Activated CD4-positive, alpha-beta T cell treated with anti-CD3 and anti-CD28 coated beads, Interleukin-2, amount 50 U/mL, for 24 hours (primary cell): ENCODE measurements around the gene TAS2R31.

Experiments used
- DNase-seq, 2 donors: peaks; one replicate each; pipeline ENCODE4 v3.0.0-alpha.2; 2020; ENCODE audit warnings: low read depth in 1 of 2, low spot score in 1 of 2

Gene TAS2R31

DNA sequence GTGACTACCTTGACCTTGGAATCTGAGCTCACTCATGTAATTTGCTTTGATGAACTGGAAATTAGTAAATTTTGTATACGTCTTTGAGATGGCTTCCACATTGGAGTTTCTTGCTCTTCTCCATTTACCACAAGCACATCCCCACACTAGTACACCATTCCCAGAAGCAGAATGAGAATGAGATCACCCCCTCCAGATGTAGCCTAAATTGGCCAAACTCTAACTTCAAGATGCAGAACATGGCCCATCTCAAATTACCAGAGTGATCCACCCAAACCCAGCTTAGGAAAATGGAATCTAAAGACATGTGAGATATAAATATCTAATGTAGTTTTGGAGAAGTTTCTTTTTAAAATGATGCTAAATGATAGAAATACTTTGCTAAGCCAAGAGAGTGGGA, 23.6 kb downstream of the TAS2R31 start:
- DNase-seq = no peak

DNA sequence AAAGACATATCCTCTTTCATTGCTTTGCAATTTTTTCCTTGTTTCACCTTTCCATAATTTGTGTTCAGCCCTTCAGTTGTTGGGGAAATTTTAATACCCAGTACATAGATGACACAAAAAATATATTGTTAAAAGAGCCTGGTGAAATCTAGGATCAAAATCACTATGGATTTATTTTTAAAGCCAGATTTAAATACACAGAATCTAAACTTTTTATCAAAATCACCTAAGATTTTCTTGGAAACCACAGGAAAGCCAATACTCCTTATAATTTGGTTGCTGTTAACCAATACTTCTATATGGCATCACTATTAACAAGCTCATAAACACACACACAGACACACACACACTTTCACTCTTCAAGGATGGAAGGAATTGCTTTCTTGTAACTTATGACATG, 33.0 kb downstream of the TAS2R31 start, which contains the start of gene TAS2R20:
TAS2R20 (minus strand) TSS at position 101 of the 400 bp plus-strand sequence. CDS start 429 bp downstream, outside the sequence.
- DNase-seq = no peak

DNA sequence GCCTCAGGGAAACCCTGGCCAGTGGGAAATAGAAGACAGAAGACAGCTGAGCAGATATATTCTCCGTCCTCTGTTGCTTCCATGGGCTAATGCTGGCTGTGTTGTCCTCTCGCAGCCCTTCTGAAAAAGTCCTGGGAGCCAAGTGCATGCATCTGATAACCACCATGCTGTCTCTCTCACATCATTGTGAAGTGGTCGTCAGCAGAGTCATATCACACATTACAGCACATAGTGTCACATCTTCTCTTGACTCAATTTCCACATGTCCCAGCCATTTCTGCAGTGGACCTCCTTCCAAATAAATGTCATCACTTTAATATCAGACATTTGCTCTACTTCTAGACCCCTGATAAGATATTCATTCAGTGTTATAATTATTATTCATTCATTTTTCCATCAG, 36.9 kb downstream of the TAS2R31 start:
- no peak for DNase-seq

DNA sequence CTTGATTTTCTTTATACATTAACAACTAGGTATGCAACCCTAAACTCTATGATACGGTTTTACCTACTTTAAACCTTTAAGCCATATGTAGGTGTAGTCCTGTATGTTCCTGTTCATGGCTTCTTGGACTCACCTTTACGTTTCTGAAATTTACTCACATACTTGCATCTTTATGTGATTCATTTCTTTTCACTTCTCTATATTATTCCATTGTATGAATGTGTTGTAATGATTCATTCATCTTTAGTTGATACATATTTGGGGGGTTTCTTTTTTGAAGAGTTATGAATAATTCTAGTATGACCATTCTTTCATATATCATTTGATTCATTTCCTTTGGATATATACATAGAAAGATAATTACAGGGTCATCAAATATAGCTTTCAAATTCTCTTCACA, 42.1 kb downstream of the TAS2R31 start:
- DNase-seq = no peak

DNA sequence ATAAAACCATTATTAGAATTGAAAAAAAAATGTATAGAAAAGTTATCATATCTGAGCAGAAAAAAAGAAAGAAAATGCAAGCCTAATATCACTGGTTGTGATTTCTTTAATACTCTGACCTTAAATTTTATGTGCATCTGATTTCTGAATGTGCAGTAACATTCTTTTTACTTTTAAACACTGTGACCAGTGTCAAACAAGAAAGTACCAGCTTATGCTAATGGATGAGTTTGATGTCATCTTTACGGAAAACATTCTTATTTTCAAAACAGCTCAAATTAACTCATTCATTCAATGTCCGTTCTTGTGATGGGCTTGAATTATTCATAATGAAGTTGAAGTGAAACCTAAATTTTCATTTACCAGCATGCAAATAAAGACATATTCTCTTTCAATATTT, 44.4 kb downstream of the TAS2R31 start, which contains the start of gene TAS2R50:
TAS2R50 (minus strand) TSS at position 101 of the 400 bp plus-strand sequence; CDS start at position 49, 52 bp downstream.
- DNase-seq = no peak

DNA sequence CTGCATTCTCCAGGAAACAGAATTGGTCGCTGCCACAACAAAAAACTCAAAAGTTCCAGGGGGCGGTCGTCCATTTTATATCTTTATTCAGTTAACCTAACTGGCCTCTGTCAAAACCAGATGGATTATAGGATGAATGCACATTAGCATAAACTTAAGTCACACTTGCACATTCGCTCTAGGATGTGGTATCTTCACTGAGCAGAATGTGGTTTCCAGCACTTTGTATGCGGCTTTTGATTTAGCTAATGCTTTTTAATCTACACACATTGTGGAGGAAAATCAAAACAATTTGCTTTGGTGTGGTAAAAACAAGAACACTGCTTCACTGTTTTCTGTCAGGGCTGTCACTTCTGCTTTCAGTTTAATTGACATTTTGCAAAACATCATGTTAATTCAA, 49.0 kb downstream of the TAS2R31 start:
- peak in 1 of 2 donors; percentile 25 for DNase-seq
